DND-41 (cell line): ENCODE results near the gene ATP2B3.

Source experiments
- ATAC-seq: fragments of 200-7000 bp; cut with Tn5 transposase; 3 replicates; pipeline ENCODE4 v1.9.1; 2021; ENCODE audit warnings: low read depth; ENCODE audit not compliant: insufficient read depth
- DNase-seq: peaks from one replicate; pipeline ENCODE4 v3.0.0-alpha.2; 2020
- H2AFZ ChIP-seq: 2 replicates; pipeline ENCODE4 v1.6.0; 2012; ENCODE audit warnings: low read depth, low read length
- H3K27ac ChIP-seq: 2 replicates; pipeline ENCODE4 v1.5.1; 2012; ENCODE audit warnings: low read length, inconsistent platforms
- H3K27me3 ChIP-seq: fragments of 200-600 bp; sonication (generic); 2 replicates; pipeline ENCODE4 v1.6.0; 2012; ENCODE audit warnings: low read length, mild to moderate bottlenecking, inconsistent platforms; ENCODE audit not compliant: insufficient read depth, poor library complexity
- H3K36me3 ChIP-seq: 2 replicates; pipeline ENCODE4 v1.5.1; 2012; ENCODE audit warnings: low read length, inconsistent platforms; ENCODE audit not compliant: insufficient read depth
- H3K4me1 ChIP-seq: 2 replicates; pipeline ENCODE4 v1.5.1; 2012; ENCODE audit warnings: mild to moderate bottlenecking, low read length; ENCODE audit not compliant: insufficient read depth
- H3K4me2 ChIP-seq: 2 replicates; pipeline ENCODE4 v1.6.0; 2012; ENCODE audit warnings: mild to moderate bottlenecking, moderate library complexity, low read length, inconsistent platforms; ENCODE audit not compliant: insufficient read depth
- H3K4me3 ChIP-seq, 2 experiments: fragments of 200-600 bp in 1 of 2; shearing (Covaris generic) in 1 of 2; 2 replicates each; pipeline ENCODE4 v1.5.1; 2012 to 2016; ENCODE audit warnings: inconsistent platforms in 2 of 2, low read length in 2 of 2, mild to moderate bottlenecking in 2 of 2, low read depth in 1 of 2, moderate library complexity in 1 of 2
- H3K79me2 ChIP-seq: 2 replicates; pipeline ENCODE4 v1.6.0; 2012; ENCODE audit warnings: low read length, inconsistent platforms; ENCODE audit not compliant: insufficient read depth
- H3K9ac ChIP-seq: 2 replicates; pipeline ENCODE4 v1.6.0; 2012; ENCODE audit warnings: low read depth, mild to moderate bottlenecking, inconsistent platforms, low read length, moderate library complexity
- H3K9me3 ChIP-seq: 2 replicates; pipeline ENCODE4 v1.5.1; 2012; ENCODE audit warnings: low read length, moderate library complexity, mild to moderate bottlenecking, inconsistent platforms; ENCODE audit not compliant: insufficient read depth, severe bottlenecking
- H4K20me1 ChIP-seq: 2 replicates; pipeline ENCODE4 v1.6.0; 2012; ENCODE audit warnings: low read length; ENCODE audit not compliant: insufficient read depth
- CTCF ChIP-seq: IDR thresholded peaks from 2 replicates; pipeline ENCODE4 v1.5.1; 2012; ENCODE audit warnings: borderline replicate concordance, low read length, moderate library complexity, mild to moderate bottlenecking; ENCODE audit not compliant: poor library complexity, severe bottlenecking; ENCODE audit errors: extremely low read depth
- EZH2 ChIP-seq: IDR thresholded peaks from 3 replicates; pipeline ENCODE4 v1.6.1; 2012; ENCODE audit warnings: borderline replicate concordance, low read depth, mild to moderate bottlenecking, moderate library complexity, low read length, inconsistent platforms; ENCODE audit not compliant: severe bottlenecking

The ATP2B3 gene

GRCh38 chrX:153475751-153476281 is 41.6 kb upstream of the ATP2B3 start:
- Histone ChIP-seq H3K9me3 (no peaks in the 10 kb centered on the region), H2AFZ (no peak overlapping the region), H4K20me1 (no peaks in the 10 kb centered on the region), H3K27ac (no peak overlapping the region), H3K9ac (no peak overlapping the region), H3K4me2 (no peak overlapping the region), H3K36me3 (no peaks in the 10 kb centered on the region), H3K27me3 (no peaks in the 10 kb centered on the region), H3K4me3 (no peak overlapping the region), H3K79me2 (no peaks in the 10 kb centered on the region), H3K4me1 (peaks cover 4% of the 10 kb centered on the region)
- no peak for ATAC-seq
- no peak for DNase-seq
- TF ChIP-seq CTCF (no peak), EZH2 (no peak)

- no peak for TF ChIP-seq CTCF
- no peak for TF ChIP-seq EZH2
- DNase-seq (no peak), ATAC-seq (no peak)
- no peak overlapping the region for H3K4me3 ChIP-seq
- H4K20me1 ChIP-seq, result no peaks in the 10 kb centered on the region
- H3K27me3 ChIP-seq, result no peaks in the 10 kb centered on the region
- no peaks in the 10 kb centered on the region for H3K9me3 ChIP-seq
- H3K79me2 ChIP-seq, result no peaks in the 10 kb centered on the region
- H3K4me2 ChIP-seq, result no peak overlapping the region
- H3K36me3 ChIP-seq, result no peaks in the 10 kb centered on the region
- no peak overlapping the region for H3K9ac ChIP-seq
- no peak overlapping the region for H2AFZ ChIP-seq
- H3K27ac ChIP-seq, result no peak overlapping the region
- H3K4me1 ChIP-seq, result no peaks in the 10 kb centered on the region
These were observed 40.6 kb upstream of the ATP2B3 start for GRCh38 chrX:153476666-153477363.

- TF ChIP-seq EZH2, result no peak
- no peak for TF ChIP-seq CTCF
- Histone ChIP-seq H3K4me1 (no peaks in the 10 kb centered on the region), H4K20me1 (no peaks in the 10 kb centered on the region), H3K9me3 (no peaks in the 10 kb centered on the region), H3K4me2 (no peak overlapping the region), H3K27ac (no peak overlapping the region), H3K4me3 (no peak overlapping the region), H3K9ac (no peak overlapping the region), H3K27me3 (no peaks in the 10 kb centered on the region), H3K36me3 (no peaks in the 10 kb centered on the region), H2AFZ (no peak overlapping the region), H3K79me2 (no peaks in the 10 kb centered on the region)
- no peak for DNase-seq
- no peak for ATAC-seq
These were observed 40.0 kb upstream of the ATP2B3 start for GRCh38 chrX:153477364-153477857.
